Liver (tissue), 9 donors: Measurements from ENCODE around the gene IGF2R. TPM values are rescaled to one million over a fixed set of nuclear protein-coding genes. Genes with fewer than 3 reads are reported as not detected.
"Not testable (repeated sequence)": the region's sequence is repeated elsewhere in the genome, so short reads cannot be mapped to it uniquely, and the experiment has no call there.

Experiments
- DNase-seq: peaks from one replicate; pipeline ENCODE4 v3.0.0-alpha.2; 2017; ENCODE audit warnings: low spot score
- H3K27ac ChIP-seq, 2 donors: one replicate each; pipeline ENCODE4 v1.7.0; 2013; ENCODE audit warnings: inconsistent platforms in 2 of 2, low read length in 2 of 2, control low read depth in 1 of 2, low read depth in 1 of 2, mild to moderate bottlenecking in 1 of 2
- H3K27me3 ChIP-seq, 4 donors: one replicate each; pipeline versions ENCODE4 v1.6.1 to v1.7.0; 2013; ENCODE audit warnings: low read length in 3 of 4, inconsistent platforms in 1 of 4, mild to moderate bottlenecking in 1 of 4, moderate library complexity in 1 of 4; ENCODE audit not compliant: control insufficient read depth in 4 of 4, insufficient read depth in 4 of 4
- H3K36me3 ChIP-seq, 4 donors: one replicate each; pipeline versions ENCODE4 v1.6.1 to v1.7.0; 2013; ENCODE audit warnings: low read length in 3 of 4, mild to moderate bottlenecking in 3 of 4, low read depth in 1 of 4, moderate library complexity in 1 of 4; ENCODE audit not compliant: control insufficient read depth in 4 of 4, insufficient read depth in 3 of 4
- H3K4me1 ChIP-seq, 4 donors: one replicate each; pipeline versions ENCODE4 v1.6.1 to v1.7.0; 2013; ENCODE audit warnings: low read length in 3 of 4, mild to moderate bottlenecking in 3 of 4, moderate library complexity in 1 of 4; ENCODE audit not compliant: control insufficient read depth in 4 of 4, insufficient read depth in 4 of 4
- H3K4me3 ChIP-seq, 3 donors: one replicate each; pipeline versions ENCODE4 v1.6.1 to v1.7.0; 2013; ENCODE audit warnings: low read length in 3 of 3, control low read depth in 1 of 3, low read depth in 1 of 3, mild to moderate bottlenecking in 1 of 3
- H3K9ac ChIP-seq, 2 donors: one replicate each; pipeline ENCODE4 v1.7.0; 2013; ENCODE audit warnings: low read length in 2 of 2, mild to moderate bottlenecking in 2 of 2, moderate library complexity in 2 of 2, control low read depth in 1 of 2, low read depth in 1 of 2
- H3K9me3 ChIP-seq, 4 donors: one replicate each; pipeline versions ENCODE4 v1.6.1 to v1.7.0; 2013; ENCODE audit warnings: low read length in 3 of 4; ENCODE audit not compliant: control insufficient read depth in 4 of 4
- EGR1 ChIP-seq, 2 donors: IDR thresholded peaks; 2 replicates each; pipeline ENCODE4 v1.6.1; 2016 to 2018; ENCODE audit warnings: antibody characterized with exemption in 2 of 2, low read depth in 2 of 2
- FOXA1 ChIP-seq: IDR thresholded peaks from 2 replicates; pipeline ENCODE4 v1.6.1; 2016; ENCODE audit warnings: antibody characterized with exemption
- FOXA2 ChIP-seq: IDR thresholded peaks from 2 replicates; pipeline ENCODE4 v1.6.1; 2016; ENCODE audit warnings: antibody characterized with exemption
- GABPA ChIP-seq, 2 donors: IDR thresholded peaks in 1 of 2; conservative IDR thresholded peaks in 1 of 2; 2 replicates each; pipeline ENCODE4 v1.6.1; 2016; ENCODE audit warnings: antibody characterized with exemption in 2 of 2, mild to moderate bottlenecking in 1 of 2, moderate library complexity in 1 of 2
- HNF4A ChIP-seq, 2 donors: conservative IDR thresholded peaks; 2 replicates each; pipeline ENCODE4 v1.6.1; 2016; ENCODE audit warnings: antibody characterized with exemption in 2 of 2, mild to moderate bottlenecking in 2 of 2
- HNF4G ChIP-seq: IDR thresholded peaks from 2 replicates; pipeline ENCODE4 v1.6.1; 2016; ENCODE audit warnings: antibody characterized with exemption
- JUND ChIP-seq, 2 donors: IDR thresholded peaks; 2 replicates each; pipeline ENCODE4 v1.6.1; 2016; ENCODE audit warnings: antibody characterized with exemption in 2 of 2
- NR2F2 ChIP-seq: IDR thresholded peaks from 2 replicates; pipeline ENCODE4 v1.6.1; 2016; ENCODE audit warnings: antibody characterized with exemption
- RAD21 ChIP-seq, 2 donors: IDR thresholded peaks; 2 replicates each; pipeline ENCODE4 v1.6.1; 2016; ENCODE audit warnings: antibody characterized with exemption in 2 of 2, mild to moderate bottlenecking in 2 of 2
- RXRA ChIP-seq, 2 donors: IDR thresholded peaks; 2 replicates each; pipeline ENCODE4 v1.6.1; 2017 to 2018; ENCODE audit warnings: antibody characterized with exemption in 2 of 2, mild to moderate bottlenecking in 1 of 2
- SP1 ChIP-seq: IDR thresholded peaks from 2 replicates; pipeline ENCODE4 v1.6.1; 2018; ENCODE audit warnings: antibody characterized with exemption, mild to moderate bottlenecking
- TAF1 ChIP-seq: conservative IDR thresholded peaks from 2 replicates; pipeline ENCODE4 v1.6.1; 2016; ENCODE audit warnings: antibody characterized with exemption, mild to moderate bottlenecking
- YY1 ChIP-seq: IDR thresholded peaks from 2 replicates; pipeline ENCODE4 v1.6.1; 2016; ENCODE audit warnings: antibody characterized with exemption, mild to moderate bottlenecking
- WGBS: extraction: QIAGEN DNeasy Blood & Tissue Kit; methylation state at CpG from one replicate; pipeline ENCODE4 v1.1.7; 2013; 5-methylcytosine and 5-hydroxymethylcytosine counted together
- polyA plus RNA-seq, 2 donors: library from polyadenylated mRNA; stranded (reverse) in 1 of 2; unstranded in 1 of 2; fragments of 200-250 nt in 1 of 2; fragments of >200 nt in 1 of 2; fragmentation: Nextera tagmentation in 1 of 2; extraction: Ambion mirVana in 1 of 2; gene quantifications; one replicate each; pipeline versions ENCODE4 v1.2.1 to v1.2.3, GENCODE V29; 2013 to 2015
- total RNA-seq, 2 donors: library from RNA; depleted of rRNA; stranded (reverse); fragments of >200 nt; gene quantifications; one replicate each; pipeline ENCODE4 v1.2.3, GENCODE V29; 2014
- TF ChIP-seq, protein P1 (sequence below): IDR thresholded peaks from 2 replicates; pipeline ENCODE4 v1.6.1; 2016; ENCODE audit warnings: antibody characterized with exemption
- TF ChIP-seq, protein P2 (sequence below): IDR thresholded peaks from 2 replicates; pipeline ENCODE4 v1.6.1; 2016; ENCODE audit warnings: antibody characterized with exemption, mild to moderate bottlenecking
- TF ChIP-seq, protein P3 (sequence below): IDR thresholded peaks from 2 replicates; pipeline ENCODE4 v1.6.1; 2016; ENCODE audit warnings: antibody characterized with exemption
- TF ChIP-seq, protein P4 (sequence below): IDR thresholded peaks from 2 replicates; pipeline ENCODE4 v1.6.1; 2016; ENCODE audit warnings: antibody characterized with exemption
- TF ChIP-seq, protein P5 (sequence below): fragments of 150-350 bp; IDR thresholded peaks from 2 replicates; pipeline ENCODE4 v1.5.1; 2017; ENCODE audit warnings: improper control_type of control experiment, low read depth, low read length; ENCODE audit not compliant: missing input control
- donor health status: healthy.
- donor health status: healthy.
- donor health status: healthy.
- donor health status: healthy.
- donor health status: healthy.

IGF2R gene
- total and polyA plus RNA-seq, 4 donors = 16.6 to 84.9 (median 45.7) TPM

DNA sequence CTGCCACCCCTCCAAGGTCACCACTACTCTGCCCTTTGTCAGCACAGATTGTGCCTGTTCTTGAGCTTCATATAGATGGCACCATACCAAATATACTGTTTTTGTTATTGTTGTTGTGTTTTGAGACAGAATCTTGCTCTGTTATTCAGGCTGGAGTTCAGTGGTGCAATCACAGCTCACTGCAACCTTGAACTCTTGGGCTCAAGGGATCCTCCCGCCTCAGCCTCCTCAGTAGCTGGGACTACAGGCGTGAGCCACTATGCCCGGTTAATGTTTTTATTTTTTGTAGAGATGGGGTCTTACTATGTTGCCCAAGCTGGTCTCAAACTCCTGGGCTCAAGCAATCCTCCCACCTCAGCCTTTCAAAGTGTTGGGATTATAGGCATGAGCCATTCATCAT lies 171.6 kb downstream of the IGF2R start:
- TF ChIP-seq HNF4A (conservative IDR thresholded peaks at IDR 0.05) = peak; percentile 16 to 26
- H3K27ac ChIP-seq = peak overlapping the region; percentile 75 to 92
- not testable (repeated sequence) for H3K9ac ChIP-seq, DNase-seq, H3K4me3 ChIP-seq, H3K9me3 ChIP-seq, H3K27me3 ChIP-seq
- H3K36me3 ChIP-seq = peaks cover 4 to 27% (median 18%) of the 10 kb centered on the region in 4 donors
- WGBS = 91% methylated on average over 3 of the region's 3 CpGs
- H3K4me1 ChIP-seq = peaks cover 17 to 59% (median 30%) of the 10 kb centered on the region in 4 donors

DNA sequence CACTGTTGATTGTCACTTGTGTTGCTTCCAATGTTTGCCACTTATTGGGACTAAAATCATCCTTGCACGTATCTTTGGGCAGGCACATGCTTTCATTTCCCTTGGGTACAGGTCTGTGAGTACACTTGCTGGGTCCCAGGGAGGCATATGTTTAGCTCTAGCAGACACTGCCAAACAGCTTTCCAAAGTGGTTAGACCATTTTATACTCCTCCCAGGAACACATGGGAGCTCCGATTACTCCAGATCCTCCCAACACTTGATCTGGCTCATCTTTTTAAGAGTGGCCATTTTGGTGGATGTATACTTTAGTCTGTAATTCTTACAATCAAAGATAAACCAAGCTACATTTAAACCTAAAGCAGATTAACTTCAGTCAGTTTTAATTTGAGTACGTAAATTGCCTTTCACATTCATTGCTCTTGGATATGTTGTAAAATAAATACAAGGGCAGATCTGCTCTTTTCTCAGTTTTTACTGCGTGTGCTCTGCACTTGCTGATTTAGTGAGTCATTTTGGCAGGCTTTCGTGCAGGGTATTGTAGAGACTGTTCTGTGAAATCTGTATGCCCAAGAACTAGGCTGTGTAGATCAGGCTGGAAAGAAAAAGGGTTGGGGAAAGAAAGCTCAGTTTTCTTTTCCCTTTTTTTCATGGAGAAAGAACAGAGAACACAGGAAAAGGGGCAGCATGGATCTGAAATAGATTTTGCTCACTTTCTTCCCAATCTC lies 172.3 kb downstream of the IGF2R start:
- Histone ChIP-seq H3K4me1 (peaks cover 13 to 52% (median 27%) of the 10 kb centered on the region in 4 donors), H3K27ac (peak overlapping the region; percentile 75 to 92), H3K4me3 (no peak overlapping the region), H3K9ac (peak overlapping the region in 1 of 2 donors; percentile 80), H3K9me3 (no peaks in the 10 kb centered on the region), H3K27me3 (no peaks in the 10 kb centered on the region), H3K36me3 (peaks cover 4 to 29% (median 22%) of the 10 kb centered on the region in 4 donors)
- no peak for DNase-seq
- TF ChIP-seq NR2F2 (no peak), FOXA2 (peak; percentile 71), YY1 (peak; percentile 35), FOXA1 (peak; percentile 43), RXRA (IDR thresholded peaks at IDR 0.05) (peak in 1 of 2 donors; percentile 29), RAD21 (IDR thresholded peaks at IDR 0.05) (peak; percentile 16 to 38), TAF1 (no peak), JUND (IDR thresholded peaks at IDR 0.05) (peak; percentile 85 to 94), EGR1 (IDR thresholded peaks at IDR 0.05; ENCODE audit: low read depth in 2 of 2) (no peak), GABPA (IDR thresholded peaks at IDR 0.05 in 1 of 2, conservative IDR thresholded peaks at IDR 0.05 in 1 of 2) (no peak), SP1 (peak; percentile 17), HNF4G (no peak), HNF4A (conservative IDR thresholded peaks at IDR 0.05) (peak in 1 of 2 donors; percentile 40)
- TF ChIP-seq, protein P1, sequence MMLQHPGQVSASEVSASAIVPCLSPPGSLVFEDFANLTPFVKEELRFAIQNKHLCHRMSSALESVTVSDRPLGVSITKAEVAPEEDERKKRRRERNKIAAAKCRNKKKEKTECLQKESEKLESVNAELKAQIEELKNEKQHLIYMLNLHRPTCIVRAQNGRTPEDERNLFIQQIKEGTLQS = no peak
- TF ChIP-seq, protein P2, sequence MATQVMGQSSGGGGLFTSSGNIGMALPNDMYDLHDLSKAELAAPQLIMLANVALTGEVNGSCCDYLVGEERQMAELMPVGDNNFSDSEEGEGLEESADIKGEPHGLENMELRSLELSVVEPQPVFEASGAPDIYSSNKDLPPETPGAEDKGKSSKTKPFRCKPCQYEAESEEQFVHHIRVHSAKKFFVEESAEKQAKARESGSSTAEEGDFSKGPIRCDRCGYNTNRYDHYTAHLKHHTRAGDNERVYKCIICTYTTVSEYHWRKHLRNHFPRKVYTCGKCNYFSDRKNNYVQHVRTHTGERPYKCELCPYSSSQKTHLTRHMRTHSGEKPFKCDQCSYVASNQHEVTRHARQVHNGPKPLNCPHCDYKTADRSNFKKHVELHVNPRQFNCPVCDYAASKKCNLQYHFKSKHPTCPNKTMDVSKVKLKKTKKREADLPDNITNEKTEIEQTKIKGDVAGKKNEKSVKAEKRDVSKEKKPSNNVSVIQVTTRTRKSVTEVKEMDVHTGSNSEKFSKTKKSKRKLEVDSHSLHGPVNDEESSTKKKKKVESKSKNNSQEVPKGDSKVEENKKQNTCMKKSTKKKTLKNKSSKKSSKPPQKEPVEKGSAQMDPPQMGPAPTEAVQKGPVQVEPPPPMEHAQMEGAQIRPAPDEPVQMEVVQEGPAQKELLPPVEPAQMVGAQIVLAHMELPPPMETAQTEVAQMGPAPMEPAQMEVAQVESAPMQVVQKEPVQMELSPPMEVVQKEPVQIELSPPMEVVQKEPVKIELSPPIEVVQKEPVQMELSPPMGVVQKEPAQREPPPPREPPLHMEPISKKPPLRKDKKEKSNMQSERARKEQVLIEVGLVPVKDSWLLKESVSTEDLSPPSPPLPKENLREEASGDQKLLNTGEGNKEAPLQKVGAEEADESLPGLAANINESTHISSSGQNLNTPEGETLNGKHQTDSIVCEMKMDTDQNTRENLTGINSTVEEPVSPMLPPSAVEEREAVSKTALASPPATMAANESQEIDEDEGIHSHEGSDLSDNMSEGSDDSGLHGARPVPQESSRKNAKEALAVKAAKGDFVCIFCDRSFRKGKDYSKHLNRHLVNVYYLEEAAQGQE = no peak
- TF ChIP-seq, protein P3, sequence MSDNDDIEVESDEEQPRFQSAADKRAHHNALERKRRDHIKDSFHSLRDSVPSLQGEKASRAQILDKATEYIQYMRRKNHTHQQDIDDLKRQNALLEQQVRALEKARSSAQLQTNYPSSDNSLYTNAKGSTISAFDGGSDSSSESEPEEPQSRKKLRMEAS = no peak
- TF ChIP-seq, protein P4, sequence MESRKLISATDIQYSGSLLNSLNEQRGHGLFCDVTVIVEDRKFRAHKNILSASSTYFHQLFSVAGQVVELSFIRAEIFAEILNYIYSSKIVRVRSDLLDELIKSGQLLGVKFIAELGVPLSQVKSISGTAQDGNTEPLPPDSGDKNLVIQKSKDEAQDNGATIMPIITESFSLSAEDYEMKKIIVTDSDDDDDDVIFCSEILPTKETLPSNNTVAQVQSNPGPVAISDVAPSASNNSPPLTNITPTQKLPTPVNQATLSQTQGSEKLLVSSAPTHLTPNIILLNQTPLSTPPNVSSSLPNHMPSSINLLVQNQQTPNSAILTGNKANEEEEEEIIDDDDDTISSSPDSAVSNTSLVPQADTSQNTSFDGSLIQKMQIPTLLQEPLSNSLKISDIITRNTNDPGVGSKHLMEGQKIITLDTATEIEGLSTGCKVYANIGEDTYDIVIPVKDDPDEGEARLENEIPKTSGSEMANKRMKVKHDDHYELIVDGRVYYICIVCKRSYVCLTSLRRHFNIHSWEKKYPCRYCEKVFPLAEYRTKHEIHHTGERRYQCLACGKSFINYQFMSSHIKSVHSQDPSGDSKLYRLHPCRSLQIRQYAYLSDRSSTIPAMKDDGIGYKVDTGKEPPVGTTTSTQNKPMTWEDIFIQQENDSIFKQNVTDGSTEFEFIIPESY = no peak
- TF ChIP-seq, protein P5, sequence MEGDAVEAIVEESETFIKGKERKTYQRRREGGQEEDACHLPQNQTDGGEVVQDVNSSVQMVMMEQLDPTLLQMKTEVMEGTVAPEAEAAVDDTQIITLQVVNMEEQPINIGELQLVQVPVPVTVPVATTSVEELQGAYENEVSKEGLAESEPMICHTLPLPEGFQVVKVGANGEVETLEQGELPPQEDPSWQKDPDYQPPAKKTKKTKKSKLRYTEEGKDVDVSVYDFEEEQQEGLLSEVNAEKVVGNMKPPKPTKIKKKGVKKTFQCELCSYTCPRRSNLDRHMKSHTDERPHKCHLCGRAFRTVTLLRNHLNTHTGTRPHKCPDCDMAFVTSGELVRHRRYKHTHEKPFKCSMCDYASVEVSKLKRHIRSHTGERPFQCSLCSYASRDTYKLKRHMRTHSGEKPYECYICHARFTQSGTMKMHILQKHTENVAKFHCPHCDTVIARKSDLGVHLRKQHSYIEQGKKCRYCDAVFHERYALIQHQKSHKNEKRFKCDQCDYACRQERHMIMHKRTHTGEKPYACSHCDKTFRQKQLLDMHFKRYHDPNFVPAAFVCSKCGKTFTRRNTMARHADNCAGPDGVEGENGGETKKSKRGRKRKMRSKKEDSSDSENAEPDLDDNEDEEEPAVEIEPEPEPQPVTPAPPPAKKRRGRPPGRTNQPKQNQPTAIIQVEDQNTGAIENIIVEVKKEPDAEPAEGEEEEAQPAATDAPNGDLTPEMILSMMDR = no peak
- 47% methylated on average over 5 of the region's 5 CpGs for WGBS
